Glomerular visceral epithelial cell (primary cell): ENCODE data around the gene KIF3A.
A peak's percentile ranks its signal among the peaks of the same experiment; 100 is the strongest.

ENCODE experiments used
- DNase-seq: peaks from one replicate; pipeline ENCODE4 v3.0.0-alpha.2; 2016; ENCODE audit errors: extremely low spot score

The KIF3A gene

DNA sequence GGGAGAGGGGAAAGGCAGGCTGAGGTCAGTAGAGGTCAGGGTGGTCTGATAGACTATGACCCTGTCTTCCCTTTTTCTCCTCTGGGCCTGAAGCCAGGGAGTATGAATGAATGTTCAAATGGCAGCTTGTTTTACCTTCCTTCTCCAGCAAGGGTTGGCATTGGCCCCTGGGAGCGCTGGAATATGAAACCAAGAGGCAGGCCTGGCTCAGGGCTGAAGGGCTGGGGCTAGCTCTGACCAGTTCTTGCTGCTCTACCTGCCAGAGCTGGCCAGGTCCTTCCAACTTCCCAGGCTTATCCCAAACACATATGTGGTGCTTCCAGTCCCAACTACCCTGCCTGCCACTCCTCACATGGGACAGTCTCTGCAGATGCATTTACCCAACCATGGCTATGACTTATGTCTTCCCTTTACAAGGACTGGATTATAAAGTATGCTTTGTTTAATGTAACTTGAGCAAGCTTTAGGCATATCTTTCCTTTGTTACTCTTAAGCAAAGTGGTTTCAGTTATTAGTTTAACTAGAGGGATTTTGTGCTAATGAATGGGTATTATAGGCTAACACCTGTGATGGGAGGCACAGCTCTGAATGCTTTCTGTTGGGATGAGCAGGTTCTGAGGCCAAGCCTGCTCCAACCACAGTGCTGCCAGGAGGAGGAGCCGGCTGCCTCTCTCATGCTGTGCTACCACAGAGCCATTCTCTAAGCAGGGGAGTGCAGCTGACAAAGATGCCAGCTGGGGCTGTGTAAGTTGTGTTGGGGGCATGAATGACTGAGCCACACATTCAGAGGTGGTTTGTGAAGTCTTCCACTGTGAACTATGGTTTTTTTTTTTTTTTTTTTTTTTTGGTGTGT lies 16.0 kb upstream of the KIF3A start:
- peak; percentile 53 for DNase-seq

DNA sequence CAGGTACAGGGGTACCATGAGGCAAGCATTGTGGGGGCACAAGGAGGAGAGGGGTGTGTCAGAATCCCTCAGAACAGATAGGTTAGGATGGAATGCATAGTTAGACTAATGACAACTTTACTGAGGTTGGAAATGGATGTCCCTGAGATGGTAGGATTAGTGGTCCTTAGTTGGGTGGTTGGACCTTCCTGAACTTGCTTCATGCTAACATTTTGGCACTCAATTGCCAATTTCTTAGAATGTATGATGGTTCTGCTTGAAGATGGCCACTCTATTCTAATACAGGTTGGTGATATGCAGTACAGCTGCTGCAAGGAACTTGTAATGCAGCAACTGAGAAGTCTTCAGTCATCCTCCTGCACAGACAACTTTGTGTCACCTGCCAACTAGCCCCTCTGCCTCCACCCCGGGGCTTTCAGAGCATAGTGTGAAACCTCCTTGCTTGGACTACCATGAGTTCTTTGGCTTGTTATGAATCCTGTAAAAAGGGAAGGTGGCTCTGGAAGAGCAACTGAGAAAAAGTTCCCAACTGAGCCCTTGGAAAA lies 15.3 kb upstream of the KIF3A start:
- DNase-seq = no peak

DNA sequence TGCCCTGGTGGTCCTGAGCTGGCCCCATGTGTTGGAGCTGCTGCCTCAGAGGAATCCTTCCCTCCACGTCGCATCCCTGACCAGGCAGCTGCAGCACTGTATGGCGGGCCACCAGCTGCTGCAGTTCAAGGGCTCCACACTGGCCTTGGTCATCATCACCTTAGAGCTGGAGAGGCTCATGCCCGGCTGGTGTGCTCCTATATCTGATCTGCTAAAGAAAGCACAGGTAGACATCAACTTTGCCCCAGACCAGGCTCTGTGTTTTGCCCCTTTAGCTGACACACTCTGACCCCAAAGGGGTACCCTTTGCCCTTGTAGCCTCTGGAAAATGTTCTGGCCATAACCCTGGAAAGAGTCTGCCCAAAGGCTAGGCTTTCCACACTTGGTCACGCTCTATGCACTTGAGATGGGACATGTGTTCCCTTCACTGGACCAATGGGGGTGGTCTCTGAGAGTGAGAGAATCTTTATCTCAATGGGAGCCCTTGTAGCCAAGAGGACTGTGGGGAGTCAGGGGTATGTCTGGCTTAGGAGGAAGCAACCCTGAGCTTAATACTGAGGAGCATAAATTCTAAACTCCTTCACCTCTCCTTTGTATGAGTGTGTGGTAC lies 14.7 kb upstream of the KIF3A start:
- DNase-seq = no peak

DNA sequence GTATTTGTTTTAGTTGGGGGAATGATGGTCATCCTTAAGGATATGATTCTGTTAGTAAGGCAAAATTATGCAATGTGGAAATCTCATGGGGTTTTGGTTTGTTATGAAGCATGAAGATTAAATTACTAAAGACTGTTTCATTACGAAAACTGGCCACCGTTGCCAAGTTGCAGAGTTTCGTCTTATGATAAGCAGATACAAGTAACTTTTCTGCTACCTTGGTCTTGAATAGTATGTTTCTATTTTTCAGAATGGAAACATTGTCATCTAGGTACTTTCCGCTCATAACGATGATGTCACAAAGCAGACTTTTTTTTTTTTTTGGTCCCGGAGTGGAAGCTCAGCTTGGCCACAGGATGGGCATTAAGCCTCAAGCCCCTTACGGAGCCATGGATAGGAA lies 14.1 kb upstream of the KIF3A start:
- DNase-seq = no peak

DNA sequence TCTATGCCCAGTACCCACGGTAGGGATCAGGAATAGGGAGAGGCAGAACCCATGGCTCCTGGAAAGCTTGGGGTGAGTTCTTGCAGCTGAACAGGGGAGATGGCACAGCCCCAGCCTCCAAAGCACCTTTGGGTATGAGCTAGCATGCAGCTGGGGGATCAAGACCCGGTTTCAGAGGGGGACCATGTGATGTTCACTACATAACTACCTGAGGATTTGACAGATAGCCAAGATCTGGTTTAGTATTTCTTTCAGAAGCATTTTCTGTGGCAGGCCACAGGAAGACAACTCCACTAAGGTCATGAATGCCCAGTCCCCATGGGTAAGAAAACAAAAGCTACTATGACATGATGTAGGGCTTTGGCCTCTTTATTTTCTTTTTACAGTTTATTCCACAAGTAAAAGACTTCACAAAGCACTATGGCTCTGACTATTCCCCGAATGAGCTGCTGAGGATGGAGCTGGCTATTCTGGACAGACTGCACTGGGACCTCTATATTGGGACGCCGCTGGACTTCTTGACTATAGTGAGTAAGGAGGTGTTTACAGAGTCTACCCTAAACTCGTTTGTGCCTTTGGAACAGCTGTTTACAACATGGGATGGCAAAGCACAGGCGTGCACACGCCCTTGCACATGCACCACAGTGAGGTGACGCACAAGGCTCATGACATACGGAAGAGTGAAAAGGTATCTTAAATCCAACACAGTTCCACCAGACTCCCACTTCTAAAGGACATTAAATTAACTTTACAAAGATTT lies 13.3 kb upstream of the KIF3A start:
- DNase-seq = no peak

DNA sequence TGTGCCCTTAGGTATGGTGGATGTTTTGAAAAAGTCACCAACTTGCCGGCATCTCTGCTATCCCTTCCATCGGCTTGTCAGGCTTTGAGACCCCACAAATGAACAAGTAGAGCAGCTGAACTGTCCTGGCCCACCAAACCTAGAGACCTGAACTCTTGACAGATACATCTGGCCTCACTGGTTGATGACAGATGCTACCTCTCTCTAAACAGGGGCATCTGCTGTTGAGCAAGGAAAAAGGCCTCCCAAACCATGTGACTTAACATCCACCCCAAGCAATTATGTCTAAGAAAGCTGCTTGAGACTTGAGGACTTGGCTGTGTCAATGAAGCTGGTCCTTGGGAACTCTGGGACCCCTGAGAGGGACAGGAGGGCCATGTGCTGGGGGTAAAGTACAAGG lies 12.2 kb upstream of the KIF3A start:
- no peak for DNase-seq

DNA sequence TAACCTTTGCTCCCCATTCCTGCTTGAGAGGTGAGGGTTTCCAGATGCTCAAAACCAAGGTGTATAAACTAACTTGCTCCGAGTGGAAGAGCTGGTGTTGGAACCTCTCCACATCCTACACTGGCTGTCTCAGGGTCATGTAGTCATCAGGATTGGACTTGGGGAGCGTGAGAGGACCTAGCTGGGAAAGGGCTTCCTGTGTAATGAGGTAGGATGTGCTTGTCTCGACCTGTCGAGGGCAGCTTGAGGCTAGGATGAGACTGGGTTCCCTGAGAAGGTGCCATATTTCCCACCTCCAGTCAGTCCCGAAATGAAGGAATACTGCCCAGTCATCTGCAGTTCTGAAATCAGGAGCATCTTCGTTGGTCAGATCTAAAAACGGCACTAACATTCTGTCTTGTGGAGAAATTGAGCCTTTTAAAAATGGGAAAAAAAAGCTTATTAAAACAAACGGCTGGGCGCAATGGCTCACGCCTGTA lies 11.2 kb upstream of the KIF3A start:
- no peak for DNase-seq

DNA sequence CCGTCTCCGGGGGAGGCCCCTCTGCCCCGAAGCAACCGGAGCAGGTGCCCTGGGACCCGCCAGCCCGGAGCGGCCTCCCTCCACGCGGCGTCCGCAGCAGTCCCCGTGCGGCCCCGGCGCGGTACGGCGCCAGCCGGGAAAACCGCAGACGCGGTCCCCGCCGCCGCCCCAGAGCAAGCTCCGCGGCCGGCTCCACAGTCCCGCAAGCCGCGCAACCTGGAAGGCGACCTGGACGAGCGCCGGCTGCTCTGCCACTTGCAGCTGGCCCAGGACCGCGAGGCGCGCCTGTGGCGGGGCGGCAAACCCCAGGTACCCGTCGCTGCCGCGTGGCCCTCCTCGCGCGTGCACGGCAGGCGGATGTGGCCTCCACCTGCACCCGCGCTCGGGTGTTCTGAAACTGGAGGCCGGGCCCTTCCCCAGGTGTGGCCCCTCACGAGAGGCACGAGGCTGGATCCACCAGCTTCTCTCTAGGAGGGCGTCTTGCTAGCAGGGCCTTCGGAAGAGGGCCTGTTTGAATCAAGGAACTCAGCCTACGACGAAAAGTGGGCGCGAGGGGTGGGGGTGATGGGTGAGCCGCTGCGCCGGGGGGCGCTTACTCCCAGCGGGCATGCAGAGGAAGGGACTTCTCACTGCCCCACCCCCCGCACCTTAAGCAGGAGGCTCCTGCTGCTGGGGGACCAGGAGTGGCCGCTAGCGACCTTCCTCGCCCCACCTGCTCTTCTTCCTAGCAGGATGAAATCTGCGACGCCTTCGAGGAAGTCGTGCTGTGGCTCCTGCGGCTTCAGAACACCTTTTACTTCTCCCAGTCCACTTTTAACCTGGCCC lies 10.5 kb upstream of the KIF3A start:
- no peak for DNase-seq

DNA sequence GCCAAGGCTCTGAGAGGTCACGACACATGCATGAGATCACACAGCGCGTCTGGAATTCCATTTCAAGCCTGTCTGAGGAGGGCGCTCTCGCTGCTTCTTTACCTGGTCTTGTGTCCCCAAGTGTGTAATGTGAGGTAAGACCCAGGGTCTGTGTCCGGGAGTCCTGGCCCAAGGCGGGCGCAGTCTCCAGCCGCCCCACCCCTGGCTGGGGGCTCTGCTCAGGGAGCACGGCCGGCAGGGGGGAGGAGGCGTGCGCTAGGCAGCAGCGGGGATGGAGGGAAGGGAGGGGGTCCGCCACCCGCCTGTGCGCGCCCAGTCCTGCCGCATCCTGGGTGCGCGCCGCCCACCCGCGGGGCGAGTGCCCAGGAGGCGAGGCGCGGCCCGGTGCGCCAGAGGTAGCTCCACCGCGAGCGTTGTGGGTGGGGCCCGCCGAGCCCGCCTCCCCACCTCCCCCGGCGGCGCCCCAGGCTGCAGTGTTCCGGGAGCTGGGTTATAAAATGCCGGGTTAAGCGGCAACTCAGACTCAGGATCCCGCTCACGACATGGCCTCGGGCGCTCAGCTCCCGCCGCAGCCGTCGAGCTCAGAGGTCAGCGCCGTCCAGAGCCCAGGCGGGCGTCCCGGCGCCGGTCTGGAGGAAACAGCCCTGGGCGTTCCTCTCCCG lies 9.7 kb upstream of the KIF3A start, which contains the start of gene CCNI2:
TSS of gene CCNI2 (plus strand) at position 473 of the 662 bp plus-strand sequence. CDS start at position 543, 70 bp downstream.
- peak; percentile 47 for DNase-seq

DNA sequence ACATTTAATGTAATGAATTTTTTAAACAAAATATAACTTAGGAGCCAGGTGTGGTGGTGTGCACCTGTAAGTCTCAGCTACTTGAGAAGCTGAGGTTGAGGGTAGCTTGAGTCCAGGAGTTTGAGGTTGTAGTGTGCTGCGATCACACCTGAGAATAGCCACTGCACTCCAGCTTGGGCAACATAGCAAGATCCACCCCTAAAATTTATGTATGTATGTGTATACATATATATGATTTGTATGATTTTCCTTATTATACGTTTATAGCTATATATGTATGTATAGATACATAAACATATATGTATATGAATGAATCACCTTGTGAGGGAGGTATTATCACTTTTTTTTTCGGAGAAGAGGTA lies 9.2 kb upstream of the KIF3A start:
- no peak for DNase-seq

DNA sequence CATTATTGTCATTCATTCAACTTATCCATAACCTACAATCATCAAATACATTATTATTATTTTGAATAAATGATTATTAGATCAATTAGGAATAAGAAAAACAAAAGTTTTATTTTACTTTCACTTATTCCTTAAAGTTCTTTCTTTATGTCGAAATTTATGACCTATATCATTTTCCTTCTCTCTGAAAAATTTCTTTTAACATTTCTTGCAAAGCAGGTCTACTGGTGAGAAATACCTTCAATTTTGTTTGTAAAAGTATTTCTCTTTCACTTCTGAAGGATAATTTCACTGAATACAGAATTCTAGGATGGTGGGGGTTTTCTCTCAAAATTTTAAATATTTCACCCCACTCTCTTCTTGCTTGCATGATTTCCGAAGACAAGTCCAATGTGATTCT lies 7.3 kb upstream of the KIF3A start:
- no peak for DNase-seq

DNA sequence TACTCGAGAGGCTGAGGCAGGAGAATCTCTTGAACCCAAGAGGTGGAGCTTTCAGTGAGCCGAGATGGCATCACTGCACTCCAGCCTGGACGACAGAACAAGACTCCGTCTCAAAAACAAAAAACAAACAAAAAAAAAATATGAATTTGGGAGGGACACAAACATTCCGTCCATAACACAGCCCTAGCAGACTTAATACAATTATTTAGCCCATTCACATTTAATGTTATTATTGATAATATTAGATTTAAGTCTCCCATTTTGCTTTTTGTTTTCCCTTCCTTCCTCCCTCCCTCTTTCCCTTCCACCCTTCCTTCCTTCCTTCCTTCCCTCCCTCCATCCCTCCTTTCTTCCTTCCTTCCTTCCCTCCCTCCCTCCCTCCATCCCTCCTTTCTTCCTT lies 5.3 kb upstream of the KIF3A start:
- DNase-seq = no peak

DNA sequence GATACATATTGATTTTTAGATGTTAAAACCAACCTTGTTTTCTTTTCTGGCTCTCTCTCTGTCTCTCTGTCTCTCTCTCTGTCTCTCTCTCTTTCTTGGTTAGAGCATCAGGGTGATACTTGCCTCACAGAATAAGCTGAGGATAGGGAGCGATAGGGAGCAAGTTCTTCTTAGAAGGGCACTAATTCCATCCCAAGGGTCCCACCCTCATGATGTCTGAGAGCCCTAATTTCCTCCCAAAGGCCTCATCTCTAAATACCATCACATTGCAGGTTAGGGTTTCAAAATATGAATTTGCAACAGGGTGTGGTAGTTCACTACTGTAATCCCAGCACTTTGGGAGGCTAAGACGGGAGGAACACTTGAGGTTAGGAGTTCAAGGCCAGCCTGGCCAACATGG lies 4.8 kb upstream of the KIF3A start:
- no peak for DNase-seq

DNA sequence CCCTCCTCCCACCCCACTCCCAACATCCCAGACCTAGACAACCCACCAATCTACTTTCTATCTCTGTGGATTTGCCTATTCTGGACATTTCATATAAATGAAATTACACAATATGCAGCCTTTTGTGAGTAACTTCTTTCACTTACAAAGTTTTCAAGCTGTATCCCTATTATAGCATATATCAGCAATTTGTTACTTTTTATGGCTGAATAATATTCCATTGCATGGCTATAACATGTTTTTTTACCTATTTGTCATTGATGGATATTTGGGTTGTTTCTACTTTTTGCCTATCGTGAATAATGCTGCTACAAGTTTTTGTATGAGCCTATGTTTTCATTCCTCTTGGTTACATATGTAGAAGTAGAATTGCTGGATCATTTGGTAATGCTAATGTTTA lies 1.9 kb upstream of the KIF3A start:
- no peak for DNase-seq

DNA sequence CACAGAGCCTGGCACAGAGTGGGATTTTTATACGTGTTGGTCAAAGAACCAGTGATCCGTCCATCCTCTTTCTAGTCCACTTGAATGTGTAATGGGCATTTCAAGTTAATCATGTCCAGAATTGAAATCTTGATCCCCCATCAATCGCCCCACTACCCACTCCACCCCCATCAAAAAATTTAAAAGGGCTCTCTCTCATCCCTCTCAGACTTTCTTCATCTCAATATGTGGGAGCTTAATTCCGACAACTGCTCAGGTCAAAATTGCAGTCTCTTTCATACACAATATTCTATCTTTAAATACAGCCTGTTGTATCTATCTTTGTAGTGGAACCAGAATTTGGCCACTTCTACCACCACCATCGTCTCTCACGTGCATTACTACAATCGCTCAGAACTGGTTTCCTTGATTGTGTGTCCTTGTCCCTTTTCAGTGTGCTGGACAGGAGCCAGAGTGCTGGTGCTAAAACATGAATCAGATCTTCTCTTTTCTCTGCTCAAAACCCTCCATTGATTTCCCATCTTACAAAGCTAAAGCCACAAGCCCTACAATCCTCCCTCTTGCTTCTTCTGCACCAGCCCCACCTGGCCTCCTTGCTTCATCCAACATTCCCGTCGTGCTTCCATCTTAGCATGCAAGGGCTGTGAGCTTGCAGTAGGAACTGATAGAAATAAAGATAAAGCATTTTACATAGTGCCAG lies 786 bp upstream of the KIF3A start:
- no peak for DNase-seq

DNA sequence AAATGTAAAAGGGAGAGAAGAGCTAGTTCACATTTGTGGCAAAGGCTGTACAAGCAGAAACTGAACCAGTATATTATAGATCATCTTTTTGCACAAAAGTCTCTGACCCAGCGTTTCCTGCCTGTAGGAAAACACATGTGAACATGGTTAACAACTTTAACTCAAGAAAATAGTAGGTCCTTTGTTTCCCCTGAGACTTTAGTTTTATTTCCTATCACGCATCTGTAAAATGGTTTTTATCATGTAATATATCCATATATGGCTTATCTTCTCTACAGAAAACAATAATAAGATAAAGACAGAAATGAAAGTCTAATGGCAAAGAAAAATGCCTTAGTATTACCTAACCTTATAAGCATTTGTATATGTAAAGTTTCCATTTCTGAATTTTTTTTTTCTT lies 2.7 kb downstream of the KIF3A start:
- no peak for DNase-seq

DNA sequence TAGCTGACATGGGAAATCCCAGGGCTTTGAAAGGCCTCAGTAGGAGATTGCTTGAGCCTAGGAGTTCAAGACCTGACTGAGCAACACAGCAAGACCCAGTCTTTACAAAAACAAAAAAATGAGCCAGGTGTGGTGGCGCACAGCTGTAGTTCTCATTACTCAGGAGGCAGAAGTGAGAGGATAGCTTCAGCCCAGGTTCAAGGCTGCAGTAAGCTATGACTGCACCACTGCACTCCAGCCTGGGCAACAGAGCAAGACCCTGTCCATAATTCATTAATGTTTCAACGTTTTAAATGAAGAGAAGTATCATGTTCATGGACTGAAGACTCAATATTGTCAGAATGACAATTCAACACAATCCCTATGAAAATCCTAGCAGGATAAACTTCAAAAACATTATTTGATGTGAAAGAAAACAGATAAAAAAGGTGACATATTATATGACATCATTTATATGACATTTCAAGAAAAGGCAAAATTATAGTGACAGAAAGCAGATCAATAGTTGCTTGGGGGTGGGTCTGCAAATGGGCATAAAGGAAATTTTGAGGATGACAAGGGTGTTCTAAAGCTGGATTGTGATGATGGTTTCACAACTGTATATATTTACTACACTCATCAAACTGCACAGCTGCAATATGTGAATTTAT lies 3.7 kb downstream of the KIF3A start:
- no peak for DNase-seq

DNA sequence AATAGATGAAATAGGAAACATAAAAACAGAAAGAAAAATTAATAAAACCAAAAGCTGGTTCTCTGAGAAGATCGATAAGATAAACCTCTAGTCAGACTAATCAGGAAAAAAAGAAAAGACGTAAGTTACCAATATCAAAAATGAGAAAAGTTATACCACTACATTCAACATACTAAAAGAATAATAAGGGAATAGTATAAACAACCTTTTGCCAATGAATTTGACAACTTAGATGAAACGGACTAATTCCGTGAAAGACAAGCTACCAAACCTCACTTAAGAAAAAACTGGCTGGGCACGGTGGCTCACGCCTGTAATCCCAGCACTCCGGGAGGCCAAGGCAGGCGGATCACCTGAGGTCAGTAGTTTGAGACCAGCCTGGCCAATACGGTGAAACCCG lies 7.5 kb downstream of the KIF3A start:
- no peak for DNase-seq

DNA sequence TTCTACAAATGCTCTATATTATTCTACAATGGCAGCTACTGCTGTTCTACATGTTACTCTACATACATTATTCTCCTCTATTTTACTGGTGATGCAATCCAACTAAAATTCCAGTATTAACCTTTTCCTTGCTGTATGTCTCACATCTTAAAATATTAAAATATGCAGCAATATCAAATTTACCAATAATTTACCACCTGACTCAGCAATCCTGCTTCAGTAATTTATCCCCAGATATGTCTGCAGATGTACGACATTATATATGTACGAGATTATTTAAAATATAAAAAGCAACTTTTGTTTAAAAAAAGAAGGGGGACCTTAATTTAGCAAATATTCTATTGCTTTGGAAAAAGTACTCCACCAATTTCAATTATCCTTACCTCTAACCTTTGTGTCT lies 11.6 kb downstream of the KIF3A start:
- no peak for DNase-seq
